Kidney glomerular epithelial cell (primary cell): Measurements from ENCODE around the gene RPS26.

ENCODE experiments used
- DNase-seq: peaks from one replicate; lab custom pipeline; 2025; lab: John Stamatoyannopoulos, UW

The RPS26 gene

GRCh38 chr12:56078931-56079722 is 37.4 kb downstream of the RPS26 start:
- DNase-seq, result peak; percentile 69

- DNase-seq, result peak; percentile 80
Observed at GRCh38 chr12:56079723-56080555, 38.2 kb downstream of the RPS26 start, which contains the start of gene ERBB3. ERBB3 (plus strand) TSS chr12:56080165; CDS start chr12:56080301, 136 bp downstream.

- no peak for DNase-seq
Observed at GRCh38 chr12:56080556-56081138, 38.9 kb downstream of the RPS26 start.

GRCh38 chr12:56081393-56082347 is 40.0 kb downstream of the RPS26 start:
- no peak for DNase-seq

GRCh38 chr12:56082382-56082781 is 40.7 kb downstream of the RPS26 start:
- DNase-seq, result no peak

- DNase-seq, result no peak
Observed at GRCh38 chr12:56082967-56083366, 41.2 kb downstream of the RPS26 start.

- DNase-seq, result no peak
Observed at GRCh38 chr12:56084958-56085543, 43.3 kb downstream of the RPS26 start.

- DNase-seq, result no peak
Observed at GRCh38 chr12:56086096-56086495, 44.4 kb downstream of the RPS26 start.

GRCh38 chr12:56086608-56087007 is 44.9 kb downstream of the RPS26 start:
- no peak for DNase-seq

- no peak for DNase-seq
Observed at GRCh38 chr12:56087220-56087619, 45.5 kb downstream of the RPS26 start.
